Neural cell (in vitro differentiated cells): ENCODE data around the gene FGFR4. TPM values are rescaled to one million over a fixed set of nuclear protein-coding genes. Genes with fewer than 3 reads are reported as not detected.
A peak's percentile ranks its signal among the peaks of the same experiment; 100 is the strongest.

Experiments used
- H2AFZ ChIP-seq: fragments of 200-600, 300-800 bp; sonication (generic), shearing (Covaris generic); 2 replicates; pipeline ENCODE4 v1.6.0; 2014; ENCODE audit warnings: low read depth, mild to moderate bottlenecking, antibody characterized with exemption, low read length, moderate library complexity
- H3F3A ChIP-seq: fragments of 200-600 bp; shearing (Covaris generic); 2 replicates; pipeline ENCODE4 v1.6.1; 2016; ENCODE audit warnings: mild to moderate bottlenecking, moderate library complexity, mixed read lengths, antibody characterized with exemption, low read length; ENCODE audit not compliant: insufficient read depth, poor library complexity, severe bottlenecking
- H3K27ac ChIP-seq: fragments of 200-600, 300-800 bp; sonication (generic), shearing (Covaris generic); 2 replicates; pipeline ENCODE4 v1.5.1; 2014; ENCODE audit warnings: mild to moderate bottlenecking, low read length, moderate library complexity
- H3K27me3 ChIP-seq: fragments of 300-800, 200-600 bp; sonication (generic), shearing (Covaris generic); 2 replicates; pipeline ENCODE4 v1.6.0; 2014; ENCODE audit warnings: mild to moderate bottlenecking, low read depth, low read length, moderate library complexity; ENCODE audit not compliant: insufficient read depth
- H3K36me3 ChIP-seq: fragments of 300-800, 200-600 bp; sonication (generic), shearing (Covaris generic); 2 replicates; pipeline ENCODE4 v1.5.1; 2014; ENCODE audit warnings: mild to moderate bottlenecking, antibody characterized with exemption, low read length, moderate library complexity; ENCODE audit not compliant: insufficient read depth
- H3K4me2 ChIP-seq: fragments of 300-800, 200-600 bp; sonication (generic), shearing (Covaris generic); 2 replicates; pipeline ENCODE4 v1.6.0; 2014; ENCODE audit warnings: mild to moderate bottlenecking, low read length
- H3K4me3 ChIP-seq: fragments of 300-800, 200-600 bp; sonication (generic), shearing (Covaris generic); 2 replicates; pipeline ENCODE4 v1.5.1; 2014; ENCODE audit warnings: mild to moderate bottlenecking, low read length, moderate library complexity
- H3K79me2 ChIP-seq: fragments of 200-600 bp; shearing (Covaris generic); replicated peaks from 2 replicates; pipeline ENCODE4 v1.6.0; 2014; ENCODE audit warnings: mild to moderate bottlenecking, low read length, moderate library complexity; ENCODE audit not compliant: insufficient read depth
- H3K9ac ChIP-seq: fragments of 300-800, 200-600 bp; sonication (generic), shearing (Covaris generic); 2 replicates; pipeline ENCODE4 v1.6.1; 2016; ENCODE audit warnings: mild to moderate bottlenecking, low read length, mixed read lengths
- H3K9me2 ChIP-seq: fragments of 200-600 bp; shearing (Covaris generic); 2 replicates; pipeline ENCODE4 v1.6.1; 2016; ENCODE audit warnings: mild to moderate bottlenecking, low read length, mixed read lengths; ENCODE audit not compliant: insufficient read depth
- H3K9me3 ChIP-seq: fragments of 200-600, 300-800 bp; sonication (generic), shearing (Covaris generic); 2 replicates; pipeline ENCODE4 v1.6.1; 2016; ENCODE audit warnings: mild to moderate bottlenecking, mixed run types, low read length, moderate library complexity, mixed read lengths
- H4K20me1 ChIP-seq: fragments of 200-600 bp; shearing (Covaris generic); 2 replicates; pipeline ENCODE4 v1.6.1; 2016; ENCODE audit warnings: mild to moderate bottlenecking, mixed run types; ENCODE audit not compliant: insufficient read depth
- CTCF ChIP-seq: fragments of 450-650 bp; IDR thresholded peaks from 2 replicates; pipeline ENCODE4 v1.5.1; 2014; ENCODE audit warnings: antibody characterized with exemption, mild to moderate bottlenecking, moderate library complexity; ENCODE audit not compliant: poor library complexity, severe bottlenecking
- EP300 ChIP-seq: fragments of 450-650 bp; conservative IDR thresholded peaks from 2 replicates; pipeline ENCODE4 v1.6.1; 2014; ENCODE audit warnings: antibody characterized with exemption, mild to moderate bottlenecking, moderate library complexity; ENCODE audit not compliant: poor library complexity, severe bottlenecking
- EZH2 ChIP-seq: fragments of 200-600, 300-800 bp; shearing (Covaris generic), sonication (generic); IDR thresholded peaks from 2 replicates; pipeline ENCODE4 v1.6.1; 2014; ENCODE audit warnings: antibody characterized with exemption, low read length, borderline replicate concordance, mild to moderate bottlenecking; ENCODE audit not compliant: insufficient read depth, poor library complexity, severe bottlenecking
- POLR2AphosphoS5 ChIP-seq: IDR thresholded peaks from 2 replicates; pipeline ENCODE4 v1.6.1; 2012
- RAD21 ChIP-seq: fragments of 450-650 bp; conservative IDR thresholded peaks from 2 replicates; pipeline ENCODE4 v1.6.1; 2014; ENCODE audit warnings: antibody characterized with exemption, mild to moderate bottlenecking, moderate library complexity
- REST ChIP-seq: IDR thresholded peaks from 2 replicates; pipeline ENCODE4 v1.6.1; 2012; ENCODE audit warnings: borderline replicate concordance
- SMC3 ChIP-seq: fragments of 450-650 bp; conservative IDR thresholded peaks from 2 replicates; pipeline ENCODE4 v1.6.1; 2014; ENCODE audit warnings: antibody characterized with exemption, mild to moderate bottlenecking, moderate library complexity; ENCODE audit not compliant: poor library complexity
- TAF1 ChIP-seq: IDR thresholded peaks from 2 replicates; pipeline ENCODE4 v1.6.1; 2012; ENCODE audit warnings: low read depth
- polyA plus RNA-seq: library from polyadenylated mRNA; depleted of rRNA; stranded (reverse); fragments of >200 nt; gene quantifications from 2 replicates; pipeline ENCODE4 v1.2.3, GENCODE V29; 2014

FGFR4 gene
- polyA plus RNA-seq, 1 donor from 2014 or later, result 14.8 TPM

- TF ChIP-seq SMC3, result no peak
- TF ChIP-seq TAF1, result no peak
- TF ChIP-seq RAD21, result no peak
These were observed 46.6 kb downstream of the FGFR4 start, which contains the start of gene NSD1 (continued) for GRCh38 chr5:177133096-177133852.

GRCh38 chr5:177133853-177134696, 47.4 kb downstream of the FGFR4 start:
- peak overlapping the region; percentile 95 for H3K4me2 ChIP-seq
- H3K9me3 ChIP-seq, result no peaks in the 10 kb centered on the region
- H2AFZ ChIP-seq, result peak overlapping the region; percentile 65
- peaks cover 20% of the 10 kb centered on the region for H3K79me2 ChIP-seq
- no peaks in the 10 kb centered on the region for H3K27me3 ChIP-seq
- TF ChIP-seq EP300 (no peak), CTCF (peak; percentile 15), EZH2 (no peak)
- peak overlapping the region; percentile 77 for H3K9ac ChIP-seq
- H3K9me2 ChIP-seq, result no peaks in the 10 kb centered on the region
- H3K36me3 ChIP-seq, result no peaks in the 10 kb centered on the region
- no peaks in the 10 kb centered on the region for H3F3A ChIP-seq
- H4K20me1 ChIP-seq, result no peaks in the 10 kb centered on the region
- peak overlapping the region; percentile 60 for H3K27ac ChIP-seq
- H3K4me3 ChIP-seq, result peak overlapping the region; percentile 71

- H3K9ac ChIP-seq, result peak overlapping the region; percentile 77
- H4K20me1 ChIP-seq, result no peaks in the 10 kb centered on the region
- peaks cover 23% of the 10 kb centered on the region for H3K79me2 ChIP-seq
- TF ChIP-seq EP300 (no peak), POLR2AphosphoS5 (no peak), REST (no peak), CTCF (no peak), TAF1 (no peak), SMC3 (no peak)
- H3K9me2 ChIP-seq, result no peaks in the 10 kb centered on the region
- no peaks in the 10 kb centered on the region for H3K27me3 ChIP-seq
- H3K4me3 ChIP-seq, result peak overlapping the region; percentile 71
- peak overlapping the region; percentile 54 for H2AFZ ChIP-seq
- no peaks in the 10 kb centered on the region for H3K36me3 ChIP-seq
- H3K27ac ChIP-seq, result peak overlapping the region; percentile 60
- H3K4me2 ChIP-seq, result peak overlapping the region; percentile 95
- no peaks in the 10 kb centered on the region for H3F3A ChIP-seq
- no peaks in the 10 kb centered on the region for H3K9me3 ChIP-seq
These were observed 48.0 kb downstream of the FGFR4 start for GRCh38 chr5:177134697-177135225.
